HepG2 (cell line): Measurements from ENCODE around the gene KIF17. TPM values are rescaled to one million over a fixed set of nuclear protein-coding genes. Genes with fewer than 3 reads are reported as not detected.

Source experiments
- ATAC-seq: fragments of 200-7000 bp; cut with Tn5 transposase; 3 replicates; pipeline ENCODE4 v1.9.1; 2020; ENCODE audit warnings: mild to moderate bottlenecking, moderate library complexity
- BruUV-seq: library from RNA; stranded (reverse); fragments of 400-500 nt; replicated peaks from 2 replicates; lab custom pipeline; 2021; lab: Mats Ljungman, UMichigan
- CTCF ChIA-PET: fragments of 300-600 bp; formaldehyde crosslinking; extraction: SDS; loops from one replicate; lab custom pipeline; 2021; ENCODE audit warnings: low total read pairs, inconsistent platforms, low intra/inter-chr PET ratio; lab: Yijun Ruan, JAX
- POLR2A ChIA-PET: fragments of 350-600 bp; sonication (Branson Sonifier 250); formaldehyde crosslinking; loops from one replicate; lab custom pipeline; 2020; ENCODE audit warnings: antibody characterized with exemption, inconsistent platforms; lab: Yijun Ruan, JAX
- DNase-seq: peaks from one replicate; pipeline ENCODE4 v3.0.0-alpha.2; 2015; ENCODE audit warnings: low spot score
- FAIRE-seq: peaks from 3 replicates; lab custom pipeline; 2011; peaks lifted over from hg19 to GRCh38; lab: Jason Lieb, UNC
- H2AFZ ChIP-seq: one replicate; pipeline ENCODE4 v1.6.1; 2011; ENCODE audit warnings: low read length, inconsistent platforms
- H3K27ac ChIP-seq: fragments of 300-600 bp; 3 replicates; pipeline ENCODE4 v1.8.0; 2011; ENCODE audit warnings: mixed run types, mild to moderate bottlenecking, mixed read lengths, low read length, inconsistent platforms; ENCODE audit not compliant: insufficient read depth; ENCODE audit errors: extremely low read length
- H3K27me3 ChIP-seq, 2 experiments: fragments of 200-600 bp in 1 of 2; 2 replicates in 1 of 2; 3 replicates in 1 of 2; pipeline versions ENCODE4 v1.6.0 to v1.8.0; 2011; ENCODE audit warnings: low read length in 2 of 2, mild to moderate bottlenecking in 2 of 2, moderate library complexity in 2 of 2, inconsistent platforms in 1 of 2; ENCODE audit not compliant: insufficient read depth in 2 of 2, control insufficient read depth in 1 of 2
- H3K36me3 ChIP-seq, 2 experiments: fragments of 200-600 bp in 1 of 2; replicated peaks in 1 of 2; 2 replicates in 1 of 2; 3 replicates in 1 of 2; pipeline versions ENCODE4 v1.5.1 to v1.8.0; 2011; ENCODE audit warnings: low read length in 2 of 2, inconsistent platforms in 1 of 2; ENCODE audit not compliant: insufficient read depth in 2 of 2, control insufficient read depth in 1 of 2
- H3K4me1 ChIP-seq: 2 replicates; pipeline ENCODE4 v1.5.1; 2012; ENCODE audit warnings: low read length, inconsistent platforms; ENCODE audit not compliant: insufficient read depth
- H3K4me2 ChIP-seq: 2 replicates; pipeline ENCODE4 v1.6.0; 2011; ENCODE audit warnings: low read depth, low read length, inconsistent platforms
- H3K4me3 ChIP-seq, 3 experiments: fragments of 200-600 bp in 1 of 3; sonication (generic), shearing (Covaris generic) in 1 of 3; replicated peaks in 1 of 3; 2 replicates each; pipeline ENCODE4 v1.5.1; 2011 to 2016; ENCODE audit warnings: low read length in 3 of 3, inconsistent platforms in 2 of 3, low read depth in 2 of 3, mild to moderate bottlenecking in 2 of 3, control low read depth in 1 of 3, mixed read lengths in 1 of 3; ENCODE audit not compliant: insufficient read depth in 1 of 3
- H3K79me2 ChIP-seq: one replicate; pipeline ENCODE4 v1.6.1; 2011; ENCODE audit warnings: low read length, inconsistent platforms; ENCODE audit not compliant: insufficient read depth
- H3K9ac ChIP-seq: 2 replicates; pipeline ENCODE4 v1.6.0; 2011; ENCODE audit warnings: mild to moderate bottlenecking, low read depth, low read length, inconsistent platforms; ENCODE audit not compliant: insufficient read depth
- H3K9me3 ChIP-seq: 2 replicates; pipeline ENCODE4 v1.5.1; 2012; ENCODE audit warnings: mild to moderate bottlenecking, low read length
- H4K20me1 ChIP-seq: 2 replicates; pipeline ENCODE4 v1.6.0; 2011; ENCODE audit warnings: inconsistent platforms, mild to moderate bottlenecking, low read length, moderate library complexity; ENCODE audit not compliant: insufficient read depth
- CTCF ChIP-seq: sonication (generic); formaldehyde crosslinking; IDR thresholded peaks from 2 replicates; pipeline ENCODE4 v1.5.0; 2020; ENCODE audit warnings: mild to moderate bottlenecking, missing genetic modification reagents, moderate library complexity
- FOXA1 ChIP-seq, 2 experiments: fragments of 450-650 bp in 1 of 2; sonication (generic) in 1 of 2; formaldehyde crosslinking in 1 of 2; IDR thresholded peaks; 2 replicates each; pipeline versions ENCODE4 v1.4.0 to v1.6.1; 2016 to 2020; ENCODE audit warnings: missing genetic modification reagents in 1 of 2
- FOXA3 ChIP-seq: IDR thresholded peaks from 2 replicates; pipeline ENCODE4 v1.6.1; 2016; ENCODE audit warnings: missing genetic modification reagents, missing compliant biosample characterization
- HMG20B ChIP-seq: conservative IDR thresholded peaks from 2 replicates; pipeline ENCODE4 v1.6.1; 2016; ENCODE audit warnings: missing genetic modification reagents, missing compliant biosample characterization
- MBNL3 ChIP-seq: fragments of 250-450 bp; sonication (Bioruptor Pico); conservative IDR thresholded peaks from 2 replicates; pipeline ENCODE4 v1.8.0; 2022; ENCODE audit warnings: mild to moderate bottlenecking, inconsistent platforms
- NFE2L1 ChIP-seq: sonication (generic); formaldehyde crosslinking; IDR thresholded peaks from 2 replicates; pipeline ENCODE4 v1.4.0; 2020; ENCODE audit warnings: missing genetic modification reagents, mild to moderate bottlenecking, borderline replicate concordance
- PRDM15 ChIP-seq: sonication (generic); formaldehyde crosslinking; IDR thresholded peaks from 2 replicates; pipeline ENCODE4 v1.4.0; 2020; ENCODE audit warnings: missing genetic modification reagents
- RAD21 ChIP-seq: fragments of 450-650 bp; formaldehyde crosslinking; IDR thresholded peaks from 2 replicates; pipeline ENCODE4 v1.5.0; 2020; ENCODE audit warnings: mild to moderate bottlenecking
- SMC3 ChIP-seq: IDR thresholded peaks from 2 replicates; pipeline ENCODE4 v1.6.1; 2011; ENCODE audit warnings: low read length, improper control_type of control experiment
- STAG1 ChIP-seq: sonication (generic); formaldehyde crosslinking; IDR thresholded peaks from 2 replicates; pipeline ENCODE4 v1.4.0; 2020; ENCODE audit warnings: missing genetic modification reagents
- ZBTB26 ChIP-seq: IDR thresholded peaks from 2 replicates; pipeline ENCODE4 v1.6.1; 2016; ENCODE audit warnings: missing compliant biosample characterization, missing genetic modification reagents, borderline replicate concordance
- WGBS: methylation state at CpG from one replicate; pipeline ENCODE4 v1.1.6; 2017; ENCODE audit warnings: low lambda C conversion rate; 5-methylcytosine and 5-hydroxymethylcytosine counted together
- in situ Hi-C: cut with HindIII; loops from 2 replicates; pipeline ENCODE4 v1.10.0; 2017; ENCODE audit warnings: low pct_unique_long_range_greater_than_20kb; ENCODE audit not compliant: extremely low pct_ligation_motif_present
- intact Hi-C: fragments of 100-400 bp; cut with micrococcal nuclease; formaldehyde crosslinking; loops from one replicate; pipeline ENCODE4 v1.10.0; 2022; ENCODE audit not compliant: unreplicated experiment
- polyA plus RNA-seq, 8 experiments: library from polyadenylated mRNA; depleted of rRNA in 3 of 8; stranded (reverse) in 7 of 8; unstranded in 1 of 8; fragments of >200 nt; fragmentation: Illumina TruSeq in 4 of 8; extraction: Trizol in 4 of 8; gene quantifications; 2 replicates each; pipeline versions ENCODE4 v1.2.1 to v1.2.3, GENCODE V29; 2011 to 2016; ENCODE audit warnings: low read depth in 4 of 8, missing spikeins in 1 of 8, mixed read lengths in 1 of 8; ENCODE audit not compliant: insufficient read depth in 1 of 8
- total RNA-seq, 5 experiments: library from RNA; depleted of rRNA; stranded (reverse); fragments of >200 nt; fragmentation: Illumina TruSeq; extraction: Trizol; gene quantifications; 2 replicates each; pipeline ENCODE4 v1.2.3, GENCODE V29; 2016; ENCODE audit warnings: low read depth in 1 of 5

KIF17 gene
- total and polyA plus RNA-seq, 2 of the 13 experiments (the other 11 are each of a cell fraction or from before 2014, with no cell fraction given) = 0.24 to 0.44 TPM

- BruUV-seq = no TSS peak
- Histone ChIP-seq H3K27me3 (peaks cover 0 to 13% of the 10 kb centered on the region in 2 experiments; a peak in 2 of 5 replicates), H3K9me3 (no peaks in the 10 kb centered on the region), H3K4me1 (peaks cover 47% of the 10 kb centered on the region), H3K4me3 (no peak overlapping the region), H3K9ac (no peak overlapping the region), H3K4me2 (no peak overlapping the region), H2AFZ (no peak overlapping the region), H3K27ac (no peak overlapping the region), H3K79me2 (no peaks in the 10 kb centered on the region), H4K20me1 (no peaks in the 10 kb centered on the region), H3K36me3 (no peaks in the 10 kb centered on the region)
- POLR2A ChIA-PET = no interaction called here
- ATAC-seq = no peak
- no peak for DNase-seq
- TF ChIP-seq FOXA1 (IDR thresholded peaks at IDR 0.05) (0 out of 2 replicates have a peak, but pooled peaks have one; percentile 3), FOXA1 (CRISPR knock-in tag; IDR thresholded peaks at IDR 0.05) (no peak), HMG20B (CRISPR knock-in tag) (no peak), NFE2L1 (CRISPR knock-in tag) (no peak)
- CTCF ChIA-PET = no interaction called here
- WGBS = 38% methylated on average over 4 of the region's 4 CpGs
- intact Hi-C loops = no loop called here
- FAIRE-seq = no peak
- in situ Hi-C loops = no loop called here
Observed at GRCh38 chr1:20703124-20703756, 14.6 kb downstream of the KIF17 start.

GRCh38 chr1:20702416-20702815, 15.4 kb downstream of the KIF17 start:
- Histone ChIP-seq H3K36me3 (no peaks in the 10 kb centered on the region), H3K79me2 (no peaks in the 10 kb centered on the region), H3K27me3 (peaks cover 5 to 20% of the 10 kb centered on the region in 2 experiments; a peak in 3 of 5 replicates), H3K27ac (no peak overlapping the region), H3K4me1 (peaks cover 55% of the 10 kb centered on the region), H3K4me3 (no peak overlapping the region), H4K20me1 (no peaks in the 10 kb centered on the region), H2AFZ (no peak overlapping the region), H3K9me3 (no peaks in the 10 kb centered on the region), H3K9ac (no peak overlapping the region), H3K4me2 (no peak overlapping the region)
- CTCF ChIA-PET = no interaction called here
- in situ Hi-C loops (no loop called here), intact Hi-C loops (no loop called here)
- BruUV-seq = no TSS peak
- no peak for TF ChIP-seq FOXA3 (CRISPR knock-in tag)
- TF ChIP-seq CTCF (CRISPR knock-in tag) = peak; percentile 67
- TF ChIP-seq PRDM15 (CRISPR knock-in tag) = no peak
- peak; percentile 37; the same call in 1 of the 2 replicates for TF ChIP-seq SMC3
- peak; percentile 58 for TF ChIP-seq STAG1
- TF ChIP-seq MBNL3 (CRISPR knock-in tag) = no peak
- 0 out of 2 replicates have a peak, but pooled peaks have one; percentile 17 for TF ChIP-seq RAD21 (CRISPR knock-in tag)
- TF ChIP-seq ZBTB26 (CRISPR knock-in tag) = no peak
- WGBS = 0% methylated on average over 1 of the region's 1 CpG
- peak; percentile 74 for ATAC-seq
- POLR2A ChIA-PET = no interaction called here
- peak; percentile 70 for FAIRE-seq
- DNase-seq = no peak
